ENCODE measurements around the gene COX17.
A peak's percentile ranks its signal among the peaks of the same experiment; 100 is the strongest.

Gene COX17

GRCh38 chr3:119673875-119674274, 3.3 kb downstream of the COX17 start:
- DNase-seq, result no peak

DNA sequence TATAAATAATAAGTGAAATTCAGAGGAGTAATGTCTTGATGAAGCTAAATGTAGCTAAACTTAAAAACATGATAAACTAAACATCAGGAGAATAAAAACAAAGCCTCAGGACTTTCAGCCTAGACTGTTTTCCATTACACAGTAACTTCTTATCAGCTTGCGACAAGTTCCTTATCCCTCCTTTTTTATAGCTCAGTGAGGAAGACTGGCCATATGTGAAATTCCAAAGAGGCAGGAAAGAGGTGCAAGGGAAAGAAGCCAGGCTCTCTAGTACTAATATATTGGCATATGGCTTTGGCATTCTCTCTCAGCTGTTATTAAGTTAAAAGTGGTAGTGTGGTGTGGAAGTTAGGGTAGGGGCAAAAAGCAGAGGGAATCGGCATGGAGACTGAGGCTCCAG, 4.4 kb downstream of the COX17 start:
- no peak for DNase-seq

- DNase-seq, result no peak
These were observed 7.2 kb downstream of the COX17 start for GRCh38 chr3:119669906-119670570.

- DNase-seq, result no peak
These were observed 11.1 kb downstream of the COX17 start for GRCh38 chr3:119665954-119666559.

DNA sequence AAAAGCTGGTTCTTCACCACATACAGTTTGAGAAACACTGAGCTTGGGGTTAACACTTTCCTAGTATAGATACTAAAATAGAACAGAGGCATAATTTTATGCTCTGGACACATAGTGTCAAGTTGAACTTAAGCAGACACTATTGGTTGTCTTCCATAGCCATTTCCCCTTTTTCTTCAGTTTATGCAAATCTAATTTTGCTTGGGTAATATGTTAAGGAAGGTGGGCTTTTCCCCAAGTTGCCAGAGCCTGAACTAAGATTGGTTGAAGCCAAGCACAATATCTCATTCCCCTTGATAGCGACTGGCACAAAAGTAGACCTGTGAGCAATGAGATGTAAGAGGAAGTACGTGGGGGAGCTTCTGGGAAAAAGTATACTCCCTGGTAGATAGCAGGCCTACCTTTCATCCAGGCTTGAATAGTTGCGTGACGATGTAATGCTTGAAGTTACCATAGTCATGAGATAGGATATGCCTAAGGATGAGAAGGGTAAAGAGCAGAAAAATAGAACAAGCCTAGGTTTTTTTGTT, 12.3 kb downstream of the COX17 start:
- DNase-seq, result peak; percentile 55

- DNase-seq, result no peak
These were observed 12.8 kb downstream of the COX17 start for GRCh38 chr3:119664370-119664769.

DNA sequence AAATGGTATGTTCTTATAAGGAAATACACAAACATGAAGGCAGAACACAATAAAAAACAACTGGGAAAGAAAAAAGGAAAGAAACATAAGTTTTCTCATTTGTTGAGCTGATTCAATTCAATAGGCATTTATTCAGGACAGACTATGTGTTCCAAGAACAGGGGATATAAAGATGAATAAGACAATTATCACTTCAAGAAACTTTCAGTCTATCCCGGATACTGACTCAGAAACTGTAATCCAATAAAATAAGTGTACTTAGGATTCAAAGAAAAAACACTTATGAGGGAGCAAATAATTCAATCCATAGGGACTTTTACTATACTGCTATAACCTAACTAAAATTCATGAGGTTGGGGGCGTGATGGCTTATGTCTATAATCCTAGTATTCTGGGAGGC, 13.3 kb downstream of the COX17 start:
- DNase-seq, result peak; percentile 70

DNA sequence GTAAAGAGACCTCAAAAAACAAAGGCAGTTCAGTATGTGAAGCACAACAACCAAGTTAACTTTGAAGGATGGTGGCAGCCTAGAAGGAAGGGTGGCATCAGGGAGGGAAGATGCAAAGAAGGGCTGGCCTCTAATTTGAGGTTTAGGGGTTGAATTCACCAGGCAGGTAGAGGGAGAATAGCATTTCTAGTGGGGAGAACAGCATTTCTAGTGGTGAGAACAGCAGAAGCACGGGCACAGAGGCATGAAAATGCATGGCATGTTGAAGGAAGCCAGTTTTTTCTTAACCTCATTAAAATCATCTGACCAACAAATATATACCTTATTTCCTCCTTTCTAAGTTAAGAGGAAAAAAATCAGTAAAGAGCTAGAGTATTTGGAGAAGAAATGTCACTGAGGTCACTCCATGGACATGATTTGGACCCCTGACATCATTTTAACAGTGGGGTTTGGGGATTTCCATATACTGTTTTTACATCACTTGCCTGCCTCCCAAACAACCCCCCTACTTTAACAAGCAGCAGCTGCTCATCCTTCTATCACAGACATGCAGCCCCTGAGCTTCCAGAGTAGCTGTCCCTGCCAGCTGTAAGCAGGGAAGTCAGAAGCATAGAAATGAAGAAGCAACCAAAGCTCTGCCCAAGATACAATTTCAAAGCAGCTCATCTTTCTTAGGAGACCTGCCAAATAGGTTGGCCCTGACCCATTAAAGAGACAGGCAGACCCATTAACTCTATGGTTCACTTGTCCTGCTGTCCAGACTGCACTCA, 14.4 kb downstream of the COX17 start:
- peak; percentile 60 for DNase-seq

DNA sequence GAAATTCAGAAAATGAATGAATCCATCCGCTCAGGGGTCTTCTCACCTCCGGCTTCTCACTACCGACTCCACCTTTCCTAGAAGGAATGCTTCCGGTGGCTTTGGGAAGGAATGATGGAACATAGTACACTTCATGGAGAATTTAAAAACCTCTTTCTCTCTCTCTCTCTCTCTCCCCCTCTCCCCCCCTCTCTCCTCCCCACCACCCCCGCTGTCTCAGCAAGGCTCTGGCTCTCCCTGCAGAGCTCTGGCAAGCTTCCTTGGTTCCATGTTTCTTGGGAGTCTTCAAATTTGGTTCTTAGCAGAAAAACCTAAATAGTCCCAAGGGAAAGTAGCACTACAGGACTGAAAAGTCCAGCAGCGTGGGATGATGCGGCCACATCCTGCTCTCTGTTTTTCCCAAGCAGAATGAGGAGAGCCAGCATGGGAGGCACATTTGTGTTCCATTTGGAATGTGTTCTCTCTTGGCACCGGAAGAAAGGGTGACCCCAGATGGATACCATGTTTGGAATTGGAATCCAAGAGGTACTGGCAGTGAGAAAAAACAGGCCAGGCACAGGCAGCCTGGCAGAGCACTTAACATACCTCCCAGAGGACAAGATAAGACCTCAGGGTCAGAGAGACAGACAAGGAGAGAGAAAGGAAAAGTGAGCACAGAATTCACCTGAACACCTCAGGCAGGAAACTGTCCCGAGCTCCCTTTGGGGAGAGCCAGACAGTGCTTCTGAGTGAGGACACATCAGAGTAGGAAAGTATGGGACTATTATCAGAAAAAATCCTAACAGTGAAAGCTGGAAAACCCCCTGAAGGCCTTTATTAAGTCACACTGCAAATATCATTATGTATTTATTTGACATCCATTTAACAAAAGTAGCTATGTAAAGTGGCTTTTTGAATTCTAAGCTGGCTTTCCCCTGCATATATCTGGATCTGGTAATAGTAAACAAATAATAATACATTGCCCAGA, 16.4 kb downstream of the COX17 start, which contains the start of gene POPDC2:
Gene POPDC2 (minus strand): TSS at position 116 of the 967 bp plus-strand sequence. CDS start 166 bp downstream, outside the sequence.
- peak; percentile 34 for DNase-seq

GRCh38 chr3:119659606-119660291, 17.5 kb downstream of the COX17 start:
- no peak for DNase-seq

DNA sequence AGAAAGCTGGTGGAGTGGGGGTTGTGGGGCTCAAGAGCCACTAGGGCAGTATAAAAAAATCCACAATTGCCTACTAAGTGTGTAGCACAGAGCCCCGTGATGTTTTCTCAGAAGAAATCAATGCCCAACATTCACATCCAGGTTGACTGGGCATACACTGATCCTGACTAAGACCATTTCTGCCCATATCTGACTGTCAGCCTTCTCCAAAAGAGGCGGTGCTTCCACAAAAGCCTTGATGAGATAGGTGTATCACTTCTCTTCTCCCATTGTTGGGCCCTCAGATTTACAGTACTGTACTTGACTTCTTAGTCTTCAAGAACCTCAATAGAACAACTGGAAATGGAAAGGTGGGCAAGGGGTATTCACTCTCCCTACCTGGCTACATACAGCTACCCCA, 18.2 kb downstream of the COX17 start:
- DNase-seq, result no peak

- no peak for DNase-seq
These were observed 19.1 kb downstream of the COX17 start for GRCh38 chr3:119657887-119658702.

DNA sequence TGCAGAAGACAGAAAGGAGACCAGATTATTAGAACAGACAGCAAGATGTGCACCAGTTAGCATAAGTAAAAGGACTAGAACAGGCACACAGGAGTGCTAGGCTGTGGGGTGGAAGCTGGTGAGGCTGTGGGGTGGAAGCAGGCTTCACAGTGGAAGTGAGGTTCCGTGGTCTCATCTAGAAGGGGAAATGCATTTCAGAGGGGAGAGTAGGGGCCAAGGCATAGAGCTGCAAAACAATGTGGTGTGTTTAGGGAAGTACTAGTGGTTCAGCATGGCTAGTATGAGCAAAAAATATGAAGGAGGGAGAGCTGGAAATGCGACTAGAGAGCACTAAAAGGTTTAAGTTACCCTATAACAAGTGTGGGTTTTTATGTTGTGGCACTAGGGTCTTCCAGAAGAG, 23.3 kb downstream of the COX17 start:
- no peak for DNase-seq

DNA sequence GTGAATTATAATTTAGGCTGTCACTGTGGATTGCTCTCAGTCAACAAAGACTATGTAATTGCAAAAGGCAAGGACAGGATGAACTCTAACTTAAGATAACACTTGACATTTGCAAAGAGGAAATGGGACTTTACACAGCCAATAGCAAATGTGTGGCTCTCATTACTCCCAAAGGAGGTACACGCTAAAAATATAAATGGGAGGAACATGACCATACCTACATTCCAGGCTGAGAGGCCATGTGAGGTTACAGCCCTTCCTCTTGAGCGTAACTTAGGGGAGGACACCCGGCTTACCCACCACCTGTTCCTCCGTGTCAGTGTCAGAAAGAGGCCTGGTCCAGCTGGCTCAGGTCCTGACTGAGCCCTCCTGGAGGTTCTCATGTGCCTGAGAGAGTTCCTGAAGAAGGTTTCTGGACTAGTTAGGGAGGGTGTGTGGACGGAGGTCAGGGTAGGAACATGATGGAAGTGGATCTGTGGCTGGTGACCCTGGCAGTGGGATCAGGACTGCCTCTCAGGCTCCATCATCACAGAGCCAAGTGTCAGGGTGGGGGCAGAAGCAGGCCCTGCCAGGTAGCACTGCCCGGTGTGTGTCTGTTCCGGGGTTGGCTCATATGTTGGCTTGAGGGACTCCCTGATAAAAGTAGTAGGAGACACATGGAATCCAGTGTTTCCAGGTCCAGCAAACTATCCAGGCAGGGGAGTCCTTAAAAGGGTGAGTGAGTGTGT, 24.7 kb downstream of the COX17 start:
- DNase-seq, result no peak

GRCh38 chr3:119649761-119650160, 27.4 kb downstream of the COX17 start:
- no peak for DNase-seq

- DNase-seq, result peak; percentile 45
These were observed 29.2 kb downstream of the COX17 start for GRCh38 chr3:119647843-119648575.

GRCh38 chr3:119647171-119647570, 30.0 kb downstream of the COX17 start:
- no peak for DNase-seq

- no peak for DNase-seq
These were observed 31.4 kb downstream of the COX17 start for GRCh38 chr3:119645813-119646212.

- no peak for DNase-seq
These were observed 32.7 kb downstream of the COX17 start for GRCh38 chr3:119644481-119644880.

DNA sequence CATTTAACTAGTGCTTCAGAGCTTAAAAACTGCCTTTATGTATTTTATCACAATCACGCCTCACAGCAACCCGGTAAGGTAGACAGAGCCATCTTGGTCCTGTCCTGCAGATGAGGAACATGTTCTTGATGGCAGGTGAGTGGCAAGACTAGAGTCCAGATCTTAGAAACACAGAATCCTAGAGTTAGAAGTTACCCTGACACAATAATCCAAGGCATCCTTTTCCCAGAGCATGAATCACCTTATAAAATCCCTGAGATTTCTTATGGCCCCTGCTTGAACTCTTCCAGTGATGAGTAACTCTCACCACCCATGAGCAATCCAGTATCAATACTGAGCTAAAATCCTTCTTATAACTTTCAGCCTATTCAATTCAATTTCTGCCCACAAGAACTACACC, 33.7 kb downstream of the COX17 start:
- peak; percentile 88 for DNase-seq

Data from fibroblast of skin of right biceps (primary cell).